Stomach (tissue), 9 donors: ENCODE results near the gene DCAF8. TPM values are rescaled to one million over a fixed set of nuclear protein-coding genes. Genes with fewer than 3 reads are reported as not detected.

ENCODE experiments used
- DNase-seq, 2 donors: peaks; one replicate each; pipeline versions ENCODE4 v3.0.0 to v3.0.0-alpha.2; 2013 to 2019
- H3K27ac ChIP-seq, 5 donors: fragments of 200-600 bp in 4 of 5; sonication (generic) in 4 of 5; one replicate each; pipeline ENCODE4 v1.5.1; 2013 to 2019; ENCODE audit warnings: mild to moderate bottlenecking in 1 of 5, moderate library complexity in 1 of 5
- H3K27me3 ChIP-seq, 3 donors: fragments of 200-600 bp; sonication (generic); one replicate each; pipeline ENCODE4 v1.5.1; 2017 to 2019; ENCODE audit warnings: mixed run types in 1 of 3
- H3K36me3 ChIP-seq, 4 donors: fragments of 200-600 bp; sonication (generic); 1 replicate in 3 of 4; 2 replicates in 1 of 4; pipeline ENCODE4 v1.5.1; 2016 to 2019
- H3K4me1 ChIP-seq, 4 donors: fragments of 200-600 bp; sonication (generic); one replicate each; pipeline ENCODE4 v1.5.1; 2016 to 2019
- H3K4me3 ChIP-seq, 4 donors: fragments of 200-600 bp; sonication (generic) in 3 of 4; one replicate each; pipeline ENCODE4 v1.5.1; 2016 to 2019; ENCODE audit warnings: mild to moderate bottlenecking in 1 of 4
- H3K9me3 ChIP-seq, 4 donors: fragments of 200-600 bp; sonication (generic); one replicate each; pipeline ENCODE4 v1.5.1; 2016 to 2019
- EP300 ChIP-seq: sonication (generic); formaldehyde crosslinking; IDR thresholded peaks from one replicate; pipeline ENCODE4 v1.6.1; 2017; ENCODE audit warnings: antibody characterized with exemption
- POLR2A ChIP-seq, 4 donors: fragments of 450-650 bp; IDR thresholded peaks; one replicate each; pipeline ENCODE4 v1.6.1; 2016; ENCODE audit warnings: antibody characterized with exemption in 4 of 4, control low read depth in 2 of 4, mild to moderate bottlenecking in 1 of 4, moderate library complexity in 1 of 4
- POLR2AphosphoS5 ChIP-seq, 3 donors: sonication (generic); formaldehyde crosslinking; IDR thresholded peaks; one replicate each; pipeline ENCODE4 v1.6.1; 2016; ENCODE audit warnings: antibody characterized with exemption in 3 of 3
- whole genome bisulfite sequencing, 5 donors: extraction: QIAGEN DNeasy Blood & Tissue Kit in 3 of 5; methylation state at CpG; one replicate each; pipeline versions ENCODE4 v1.1.5 to v1.1.7; 2013 to 2018; 5-methylcytosine and 5-hydroxymethylcytosine counted together
- intact Hi-C: fragments of 100-400 bp; cut with DNase I; formaldehyde crosslinking; loops from one replicate; pipeline ENCODE4 v1.15.1; 2023; ENCODE audit warnings: low total_unique reads
- polyA plus RNA-seq, 3 donors: library from polyadenylated mRNA; stranded (reverse); fragments of 200-250 nt; gene quantifications; one replicate each; pipeline ENCODE4 v1.2.3, GENCODE V29; 2013
- total RNA-seq, 5 donors: library from RNA; depleted of rRNA; stranded (reverse); fragments of >200 nt; gene quantifications; one replicate each; pipeline versions ENCODE4 v1.1.0 to v1.2.3, GENCODE V29; 2014 to 2016
- TF ChIP-seq, protein P1 (sequence below), 7 experiments: fragments of 450-650 bp in 4 of 7; fragments of 200-600 bp in 3 of 7; sonication (generic) in 3 of 7; IDR thresholded peaks; one replicate each; pipeline ENCODE4 v1.5.1; 2016 to 2019; ENCODE audit warnings: antibody characterized with exemption in 7 of 7, control low read depth in 2 of 7, mild to moderate bottlenecking in 1 of 7
- donor health status: healthy with polysubstance abuse.
- donor health status: Bipolar disorder and iron deficiency.
- donor health status: healthy.

The DCAF8 gene
- total and polyA plus RNA-seq, 8 donors, result 39.4 to 267 (median 86.4) TPM

- peaks cover 70 to 100% (median 93%) of the 10 kb centered on the region in 4 donors for H3K36me3 ChIP-seq
- no peak overlapping the region for H3K4me3 ChIP-seq
- no peaks in the 10 kb centered on the region for H3K27me3 ChIP-seq
- peaks cover 23 to 53% (median 40%) of the 10 kb centered on the region in 4 donors for H3K4me1 ChIP-seq
- TF ChIP-seq, protein P1, sequence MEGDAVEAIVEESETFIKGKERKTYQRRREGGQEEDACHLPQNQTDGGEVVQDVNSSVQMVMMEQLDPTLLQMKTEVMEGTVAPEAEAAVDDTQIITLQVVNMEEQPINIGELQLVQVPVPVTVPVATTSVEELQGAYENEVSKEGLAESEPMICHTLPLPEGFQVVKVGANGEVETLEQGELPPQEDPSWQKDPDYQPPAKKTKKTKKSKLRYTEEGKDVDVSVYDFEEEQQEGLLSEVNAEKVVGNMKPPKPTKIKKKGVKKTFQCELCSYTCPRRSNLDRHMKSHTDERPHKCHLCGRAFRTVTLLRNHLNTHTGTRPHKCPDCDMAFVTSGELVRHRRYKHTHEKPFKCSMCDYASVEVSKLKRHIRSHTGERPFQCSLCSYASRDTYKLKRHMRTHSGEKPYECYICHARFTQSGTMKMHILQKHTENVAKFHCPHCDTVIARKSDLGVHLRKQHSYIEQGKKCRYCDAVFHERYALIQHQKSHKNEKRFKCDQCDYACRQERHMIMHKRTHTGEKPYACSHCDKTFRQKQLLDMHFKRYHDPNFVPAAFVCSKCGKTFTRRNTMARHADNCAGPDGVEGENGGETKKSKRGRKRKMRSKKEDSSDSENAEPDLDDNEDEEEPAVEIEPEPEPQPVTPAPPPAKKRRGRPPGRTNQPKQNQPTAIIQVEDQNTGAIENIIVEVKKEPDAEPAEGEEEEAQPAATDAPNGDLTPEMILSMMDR (IDR thresholded peaks at IDR 0.05), result no peak
- no peak for TF ChIP-seq POLR2AphosphoS5 (IDR thresholded peaks at IDR 0.05)
- no peak for TF ChIP-seq POLR2A (IDR thresholded peaks at IDR 0.05)
- TF ChIP-seq EP300, result no peak
- H3K9me3 ChIP-seq, result no peaks in the 10 kb centered on the region
- intact Hi-C loops, result no loop called here
- no peak for DNase-seq
- peak overlapping the region in 1 of 5 donors; percentile 76 for H3K27ac ChIP-seq
These were observed 46.0 kb downstream of the DCAF8 start for GRCh38 chr1:160216301-160216700.

DNA sequence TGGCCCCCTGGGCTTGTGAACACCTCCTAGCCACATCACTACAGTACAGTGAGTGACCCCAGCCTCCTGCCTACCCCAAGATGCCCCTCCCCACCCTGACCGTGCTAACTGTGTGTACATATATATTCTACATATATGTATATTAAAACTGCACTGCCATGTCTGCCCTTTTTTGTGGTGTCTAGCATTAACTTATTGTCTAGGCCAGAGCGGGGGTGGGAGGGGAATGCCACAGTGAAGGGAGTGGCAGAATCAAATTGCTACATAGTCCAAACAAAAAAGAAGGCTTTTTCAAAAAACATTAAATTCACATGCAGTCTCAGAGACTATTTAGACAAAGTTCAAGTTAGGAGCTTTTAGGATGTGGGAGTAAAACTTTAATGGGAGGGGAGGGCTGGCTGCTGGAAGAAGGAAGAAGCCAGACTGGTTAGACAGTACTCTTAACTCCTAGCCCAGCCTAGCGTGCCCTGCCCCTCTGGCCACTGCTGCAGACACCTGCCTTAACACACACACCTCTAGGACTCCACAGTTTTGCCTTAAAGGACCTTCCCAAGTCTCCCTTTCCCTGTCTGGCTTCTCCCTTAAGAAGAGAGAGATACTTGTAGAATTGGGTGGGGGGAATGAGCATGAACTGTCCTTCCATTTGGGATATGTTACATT lies 47.7 kb downstream of the DCAF8 start:
- Histone ChIP-seq H3K9me3 (no peaks in the 10 kb centered on the region), H3K27ac (peak overlapping the region in 1 of 5 donors; percentile 12), H3K4me1 (peaks cover 36 to 54% (median 41%) of the 10 kb centered on the region in 4 donors), H3K4me3 (no peak overlapping the region), H3K27me3 (no peaks in the 10 kb centered on the region), H3K36me3 (peaks cover 62 to 100% (median 89%) of the 10 kb centered on the region in 4 donors)
- TF ChIP-seq POLR2AphosphoS5 (IDR thresholded peaks at IDR 0.05) (no peak), POLR2A (IDR thresholded peaks at IDR 0.05) (no peak)
- intact Hi-C loops, result no loop called here
- 56 to 83% (median 64%) methylated on average over 3 of the region's 3 CpGs for WGBS, 5 donors
- DNase-seq, result no peak

DNA sequence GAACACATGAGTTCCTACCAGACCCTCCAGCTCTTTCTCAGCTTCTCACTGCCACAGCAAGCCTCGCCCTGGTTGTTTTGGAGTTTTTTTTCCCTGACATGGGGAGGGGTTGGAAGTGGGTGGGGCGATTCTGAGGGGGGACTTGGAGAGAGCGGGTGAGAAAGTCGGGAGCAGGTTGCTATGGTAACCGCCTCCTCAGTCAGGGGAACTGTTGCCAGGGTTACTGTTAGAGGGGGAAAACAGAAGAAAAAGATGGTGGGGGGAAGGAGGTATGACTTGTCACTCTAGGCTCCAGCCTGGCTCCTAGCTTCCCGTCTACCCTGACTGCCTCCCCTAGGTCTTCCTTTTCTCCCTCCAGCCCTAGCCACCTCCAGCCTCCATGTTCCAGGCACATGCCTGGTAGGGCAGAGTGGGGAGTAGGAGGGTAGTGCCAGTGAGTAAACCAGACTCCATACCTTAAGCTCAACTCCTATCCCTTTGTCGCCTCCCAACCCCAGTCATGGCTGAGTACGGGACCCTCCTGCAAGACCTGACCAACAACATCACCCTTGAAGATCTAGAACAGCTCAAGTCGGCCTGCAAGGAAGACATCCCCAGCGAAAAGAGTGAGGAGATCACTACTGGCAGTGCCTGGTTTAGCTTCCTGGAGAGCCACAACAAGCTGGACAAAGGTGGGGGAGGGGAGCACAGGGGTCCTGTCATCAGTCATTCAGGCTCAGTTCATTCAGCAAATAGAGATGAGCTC lies 51.1 kb downstream of the DCAF8 start:
- Histone ChIP-seq H3K9me3 (no peaks in the 10 kb centered on the region), H3K36me3 (peaks cover 58 to 88% (median 77%) of the 10 kb centered on the region in 4 donors), H3K4me3 (no peak overlapping the region), H3K27me3 (no peaks in the 10 kb centered on the region), H3K4me1 (peaks cover 25 to 54% (median 48%) of the 10 kb centered on the region in 4 donors), H3K27ac (peak overlapping the region in 3 of 5 donors; percentile 17 to 94 (median 94))
- 76 to 85% (median 83%) methylated on average over 10 of the region's 10 CpGs for WGBS, 5 donors
- TF ChIP-seq, protein P1 (IDR thresholded peaks at IDR 0.05), result no peak
- TF ChIP-seq POLR2AphosphoS5 (IDR thresholded peaks at IDR 0.05) (no peak), EP300 (no peak), POLR2A (IDR thresholded peaks at IDR 0.05) (no peak)
- intact Hi-C loops, result no loop called here
- peak in 1 of 2 donors; percentile 48 for DNase-seq

GRCh38 chr1:160210561-160210960 lies 51.8 kb downstream of the DCAF8 start:
- Histone ChIP-seq H3K36me3 (peaks cover 52 to 82% (median 71%) of the 10 kb centered on the region in 4 donors), H3K9me3 (no peaks in the 10 kb centered on the region), H3K27ac (peak overlapping the region in 3 of 5 donors; percentile 17 to 94 (median 94)), H3K4me1 (peaks cover 25 to 59% (median 53%) of the 10 kb centered on the region in 4 donors), H3K4me3 (no peak overlapping the region), H3K27me3 (no peaks in the 10 kb centered on the region)
- WGBS, 5 donors, result 47 to 69% (median 58%) methylated on average over 5 of the region's 5 CpGs
- intact Hi-C loops, result no loop called here
- peak in 1 of 2 donors; percentile 44 for DNase-seq
- TF ChIP-seq, protein P1 (IDR thresholded peaks at IDR 0.05), result no peak
- TF ChIP-seq EP300 (no peak), POLR2AphosphoS5 (IDR thresholded peaks at IDR 0.05) (no peak), POLR2A (IDR thresholded peaks at IDR 0.05) (no peak)
